Gastrocnemius medialis (tissue), 4 donors: ENCODE data around the gene TIPARP. TPM values are rescaled to one million over a fixed set of nuclear protein-coding genes. Genes with fewer than 3 reads are reported as not detected.

Source experiments
- ATAC-seq, 2 donors: fragments of 150-250 bp; one replicate each; pipeline ENCODE4 v1.9.1; 2016
- DNase-seq, 2 donors: peaks; one replicate each; pipeline ENCODE4 v3.0.0-alpha.2; 2019
- H3K27ac ChIP-seq, 4 donors: fragments of 200-600 bp; sonication (generic); 1 replicate in 1 of 4; 2 replicates in 3 of 4; pipeline ENCODE4 v1.5.1; 2016 to 2018; ENCODE audit warnings: mild to moderate bottlenecking in 2 of 4, moderate library complexity in 1 of 4
- H3K27me3 ChIP-seq, 3 donors: fragments of 200-600 bp; sonication (generic) in 2 of 3; 1 replicate in 1 of 3; 2 replicates in 2 of 3; pipeline versions ENCODE4 v1.5.1 to v1.6.0; 2016 to 2019; ENCODE audit warnings: mild to moderate bottlenecking in 1 of 3, moderate library complexity in 1 of 3
- H3K36me3 ChIP-seq, 2 donors: fragments of 200-600 bp; sonication (generic) in 1 of 2; one replicate each; pipeline ENCODE4 v1.5.1; 2017 to 2018
- H3K4me1 ChIP-seq, 2 donors: fragments of 200-600 bp; sonication (generic) in 1 of 2; one replicate each; pipeline ENCODE4 v1.5.1; 2016 to 2017; ENCODE audit warnings: mild to moderate bottlenecking in 2 of 2
- H3K4me3 ChIP-seq, 4 donors: fragments of 200-600 bp; sonication (generic) in 3 of 4; 1 replicate in 1 of 4; 2 replicates in 3 of 4; pipeline ENCODE4 v1.5.1; 2016 to 2019; ENCODE audit warnings: mild to moderate bottlenecking in 2 of 4
- H3K9me3 ChIP-seq, 3 donors: fragments of 200-600 bp; sonication (generic) in 2 of 3; 1 replicate in 1 of 3; 2 replicates in 2 of 3; pipeline ENCODE4 v1.5.1; 2016 to 2019
- CTCF ChIP-seq, 5 experiments: fragments of 450-650 bp in 3 of 5; fragments of 200-600 bp in 2 of 5; sonication (generic) in 2 of 5; IDR thresholded peaks in 4 of 5; conservative IDR thresholded peaks in 1 of 5; 1 replicate in 4 of 5; 2 replicates in 1 of 5; pipeline ENCODE4 v1.5.1; 2016 to 2019; ENCODE audit warnings: antibody characterized with exemption in 5 of 5, mild to moderate bottlenecking in 3 of 5, moderate library complexity in 3 of 5
- POLR2A ChIP-seq, 2 donors: fragments of 450-650 bp; IDR thresholded peaks; one replicate each; pipeline ENCODE4 v1.6.1; 2017; ENCODE audit warnings: antibody characterized with exemption in 2 of 2, mild to moderate bottlenecking in 2 of 2, moderate library complexity in 2 of 2
- in situ Hi-C, 4 donors: fragments of 200-750 bp; cut with MboI; loops; one replicate each; pipeline versions ENCODE4 v1.15.0 to v1.8.0; 2017; ENCODE audit warnings: low sequenced_read_pairs in 4 of 4
- intact Hi-C: fragments of 100-400 bp; cut with DNase I; formaldehyde crosslinking; loops from one replicate; pipeline ENCODE4 v1.15.1; 2023; ENCODE audit warnings: low total_unique reads
- total RNA-seq, 4 donors: library from RNA; depleted of rRNA; stranded (reverse); fragments of >200 nt; gene quantifications; one replicate each; pipeline versions ENCODE4 v1.1.0 to v1.2.3, GENCODE V29; 2016

TIPARP gene
- total RNA-seq, 4 donors from 2014 or later: 16.0 to 50.2 (median 31.7) TPM

DNA sequence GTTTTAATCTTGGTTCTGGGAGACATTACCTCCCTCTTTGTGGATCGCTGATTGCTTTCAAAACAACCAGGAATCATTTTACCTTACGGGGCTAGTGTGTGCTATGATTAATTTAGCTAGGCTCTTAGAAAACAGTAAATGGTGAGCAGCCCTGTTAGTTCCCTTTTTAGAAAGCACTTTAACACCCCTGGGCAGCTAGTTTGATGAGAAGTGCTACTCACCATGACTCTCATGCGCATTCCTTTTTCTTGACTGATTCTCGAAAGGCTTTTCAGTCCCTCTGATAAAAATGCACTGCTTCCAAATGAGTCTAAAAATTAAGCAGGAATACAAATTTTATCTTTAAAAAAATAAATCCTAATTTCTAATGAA lies 76.5 kb downstream of the TIPARP start:
- H3K4me1 ChIP-seq: no peaks in the 10 kb centered on the region
- in situ Hi-C loops: no loop called here
- no peak for TF ChIP-seq POLR2A (IDR thresholded peaks at IDR 0.05)
- TF ChIP-seq CTCF (IDR thresholded peaks at IDR 0.05 in 4 of 5, conservative IDR thresholded peaks at IDR 0.05 in 1 of 5): no peak
- DNase-seq: no peak
- no peaks in the 10 kb centered on the region for H3K9me3 ChIP-seq
- H3K27ac ChIP-seq: no peak overlapping the region
- H3K36me3 ChIP-seq: no peaks in the 10 kb centered on the region
- peak overlapping the region in 1 of 4 donors; percentile 41 for H3K4me3 ChIP-seq
- no peak for ATAC-seq
- H3K27me3 ChIP-seq: no peaks in the 10 kb centered on the region
- intact Hi-C loops: no loop called here

DNA sequence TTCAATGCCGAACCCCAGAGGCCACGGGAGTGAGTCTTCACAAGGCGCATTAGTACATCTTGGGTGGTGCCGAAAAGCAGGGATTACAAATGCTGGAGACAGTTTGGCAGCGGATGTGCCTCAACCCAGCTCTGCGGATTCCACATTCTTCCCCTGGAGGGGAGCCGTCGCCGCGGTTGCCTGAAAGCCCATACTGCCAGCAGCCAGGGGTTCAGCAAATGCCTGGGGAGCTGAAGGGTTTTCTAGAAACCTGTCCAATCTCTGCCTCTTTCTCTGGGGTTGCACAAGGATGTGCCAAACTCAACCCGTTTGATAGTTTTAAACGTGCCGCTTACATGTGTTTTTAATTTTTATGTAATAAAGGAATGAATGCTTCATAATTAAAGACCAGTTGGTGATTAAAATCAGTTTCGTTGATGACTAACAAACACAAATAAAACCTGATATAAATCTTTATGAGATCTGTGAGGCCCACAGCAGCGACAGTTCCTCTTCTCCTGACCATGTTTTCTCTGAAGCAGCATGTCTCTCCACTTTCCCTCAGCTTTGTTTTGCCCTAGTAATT lies 77.2 kb downstream of the TIPARP start:
- intact Hi-C loops (no loop called here), in situ Hi-C loops (no loop called here)
- no peaks in the 10 kb centered on the region for H3K36me3 ChIP-seq
- H3K27ac ChIP-seq: no peak overlapping the region
- DNase-seq (peak in 1 of 2 donors; percentile 16), ATAC-seq (peak; percentile 44 to 45)
- H3K27me3 ChIP-seq: no peaks in the 10 kb centered on the region
- TF ChIP-seq CTCF (IDR thresholded peaks at IDR 0.05 in 4 of 5, conservative IDR thresholded peaks at IDR 0.05 in 1 of 5): no peak
- no peak for TF ChIP-seq POLR2A (IDR thresholded peaks at IDR 0.05)
- no peaks in the 10 kb centered on the region for H3K9me3 ChIP-seq
- no peaks in the 10 kb centered on the region for H3K4me1 ChIP-seq
- H3K4me3 ChIP-seq: peak overlapping the region in 2 of 4 donors; percentile 17 to 41

Other genes starting within 250 kb of the TIPARP start
- 10 to 100 TPM; 50.9 to 91.5 (median 65.3) TPM for gene SSR3, start 119.5 kb upstream of the TIPARP start, total RNA-seq
- under 1 TPM in 2 of 4 donors, not detected in 2; 0.20 to 0.56 TPM for gene LEKR1, start 151.8 kb downstream of the TIPARP start, total RNA-seq